Smooth muscle cell (in vitro differentiated cells): ENCODE results near the gene LRRIQ3. TPM values are rescaled to one million over a fixed set of nuclear protein-coding genes. Genes with fewer than 3 reads are reported as not detected.

ENCODE experiments used
- DNase-seq: peaks from one replicate; lab custom pipeline; 2025; ENCODE audit not compliant: unreplicated experiment; lab: John Stamatoyannopoulos, UW
- H2AFZ ChIP-seq: fragments of 200-600 bp; sonication (generic); 2 replicates; pipeline ENCODE4 v1.6.0; 2016; ENCODE audit warnings: antibody characterized with exemption, low read depth, mild to moderate bottlenecking
- H3F3A ChIP-seq: fragments of 200-600 bp; sonication (generic); 2 replicates; pipeline ENCODE4 v1.6.0; 2017; ENCODE audit warnings: antibody characterized with exemption, low read depth
- H3K27ac ChIP-seq: fragments of 200-600 bp; sonication (generic); 2 replicates; pipeline ENCODE4 v1.5.1; 2016; ENCODE audit warnings: low read depth, mild to moderate bottlenecking
- H3K27me3 ChIP-seq: fragments of 200-600 bp; sonication (generic); 2 replicates; pipeline ENCODE4 v1.6.1; 2016; ENCODE audit warnings: low read depth, mild to moderate bottlenecking
- H3K36me3 ChIP-seq: fragments of 200-600 bp; sonication (generic); 2 replicates; pipeline ENCODE4 v1.5.1; 2016; ENCODE audit warnings: low read depth
- H3K4me1 ChIP-seq: fragments of 200-600 bp; sonication (generic); 2 replicates; pipeline ENCODE4 v1.5.1; 2016; ENCODE audit warnings: low read depth
- H3K4me2 ChIP-seq: fragments of 200-600 bp; sonication (generic); 2 replicates; pipeline ENCODE4 v1.6.0; 2016; ENCODE audit warnings: mild to moderate bottlenecking
- H3K4me3 ChIP-seq: fragments of 200-600 bp; sonication (generic); 2 replicates; pipeline ENCODE4 v1.5.1; 2016; ENCODE audit warnings: mild to moderate bottlenecking
- H3K79me2 ChIP-seq: fragments of 200-600 bp; sonication (generic); 2 replicates; pipeline ENCODE4 v1.6.0; 2016; ENCODE audit warnings: low read depth, mild to moderate bottlenecking
- H3K9ac ChIP-seq: fragments of 200-600 bp; sonication (generic); 2 replicates; pipeline ENCODE4 v1.6.0; 2016; ENCODE audit warnings: low read depth
- H3K9me3 ChIP-seq: fragments of 200-600 bp; sonication (generic); replicated peaks from 2 replicates; pipeline ENCODE4 v1.5.1; 2016; ENCODE audit warnings: low read depth
- H4K20me1 ChIP-seq: fragments of 200-600 bp; sonication (generic); 2 replicates; pipeline ENCODE4 v1.6.0; 2016; ENCODE audit warnings: low read depth
- CTCF ChIP-seq: fragments of 200-600 bp; sonication (generic); IDR thresholded peaks from 2 replicates; pipeline ENCODE4 v1.5.1; 2017; ENCODE audit warnings: borderline replicate concordance, mild to moderate bottlenecking, antibody characterized with exemption; ENCODE audit not compliant: insufficient read depth, poor library complexity, severe bottlenecking
- WGBS: methylation state at CpG from one replicate; pipeline ENCODE4 v1.1.7; 2016; ENCODE audit warnings: low lambda C conversion rate; 5-methylcytosine and 5-hydroxymethylcytosine counted together
- polyA plus RNA-seq: library from polyadenylated mRNA; unstranded; fragments of >200 nt; fragmentation: Nextera tagmentation; extraction: Ambion mirVana; gene quantifications from 2 replicates; pipeline ENCODE4 v1.2.1, GENCODE V29; 2016
- total RNA-seq: library from RNA; depleted of rRNA; stranded (reverse); fragments of >200 nt; gene quantifications from 2 replicates; pipeline ENCODE4 v1.2.3, GENCODE V29; 2014

Gene LRRIQ3
- total RNA-seq (0.31 TPM in 1 of 2 replicates, not detected in the other), polyA plus RNA-seq (not detected in 2 replicates)

GRCh38 chr1:74197657-74198552 lies at the start of gene LRRIQ3, which contains the start of gene FPGT:
Gene LRRIQ3 (minus strand): TSS chr1:74198176. CDS start chr1:74183684, 14,492 bp downstream.
Gene FPGT (plus strand): TSS chr1:74198242. CDS start chr1:74198279, 37 bp downstream.
- Histone ChIP-seq H3K4me2 (peak within 1 kb of the TSS; percentile 89), H3K4me1 (no peaks in the 10 kb centered on the region), H2AFZ (peak within 1 kb of the TSS; percentile 98), H3K27ac (peak within 1 kb of the TSS; percentile 64), H4K20me1 (no peaks in the 10 kb centered on the region), H3K4me3 (peak within 1 kb of the TSS; percentile 77), H3K79me2 (no peaks in the 10 kb centered on the region), H3K9me3 (no peaks in the 10 kb centered on the region), H3K9ac (peak within 1 kb of the TSS; percentile 68), H3K27me3 (no peaks in the 10 kb centered on the region), H3K36me3 (no peaks in the 10 kb centered on the region), H3F3A (no peaks in the 10 kb centered on the region)
- no peak for TF ChIP-seq CTCF
- WGBS: 14% methylated on average over 41 of the region's 41 CpGs
- peak; percentile 89 for DNase-seq

- H3K4me1 ChIP-seq: peaks cover 11% of the 10 kb centered on the region
- H3K79me2 ChIP-seq: no peaks in the 10 kb centered on the region
- no peak overlapping the region for H3K4me2 ChIP-seq
- no peak for TF ChIP-seq CTCF
- no peak overlapping the region for H3K9ac ChIP-seq
- 70% methylated on average over 2 of the region's 2 CpGs for WGBS
- no peak for DNase-seq
- H3K27me3 ChIP-seq: no peaks in the 10 kb centered on the region
- H3K9me3 ChIP-seq: no peaks in the 10 kb centered on the region
- no peak overlapping the region for H3K27ac ChIP-seq
- no peak overlapping the region for H2AFZ ChIP-seq
- H3K36me3 ChIP-seq: no peaks in the 10 kb centered on the region
- no peak overlapping the region for H3K4me3 ChIP-seq
- H4K20me1 ChIP-seq: no peaks in the 10 kb centered on the region
- no peaks in the 10 kb centered on the region for H3F3A ChIP-seq
Measured at GRCh38 chr1:74246315-74246714, 48.3 kb upstream of the LRRIQ3 start.

GRCh38 chr1:74245168-74245772 lies 47.3 kb upstream of the LRRIQ3 start:
- Histone ChIP-seq H4K20me1 (no peaks in the 10 kb centered on the region), H3K36me3 (no peaks in the 10 kb centered on the region), H3K4me3 (no peak overlapping the region), H2AFZ (no peak overlapping the region), H3K27ac (no peak overlapping the region), H3K27me3 (no peaks in the 10 kb centered on the region), H3F3A (no peaks in the 10 kb centered on the region), H3K4me2 (no peak overlapping the region), H3K9me3 (no peaks in the 10 kb centered on the region), H3K4me1 (peaks cover 11% of the 10 kb centered on the region), H3K9ac (no peak overlapping the region), H3K79me2 (no peaks in the 10 kb centered on the region)
- TF ChIP-seq CTCF: no peak
- WGBS: 7% methylated on average over 2 of the region's 2 CpGs
- no peak for DNase-seq
